Measurements from ENCODE around the gene RAMP2. TPM values are rescaled to one million over a fixed set of nuclear protein-coding genes. Genes with fewer than 3 reads are reported as not detected.

Gene RAMP2
- total and polyA plus RNA-seq, 2 of the 13 experiments (the other 11 are each of a cell fraction or from before 2014, with no cell fraction given): 1.4 to 5.2 TPM

- TF ChIP-seq ZNF670 (CRISPR knock-in tag; IDR thresholded peaks at IDR 0.05; ENCODE audit: borderline replicate concordance): no peak
- TF ChIP-seq CEBPG (CRISPR knock-in tag; IDR thresholded peaks at IDR 0.05): no peak
- TF ChIP-seq ZGPAT (CRISPR knock-in tag; IDR thresholded peaks at IDR 0.05): no peak
- TF ChIP-seq ZFP1 (CRISPR knock-in tag; IDR thresholded peaks at IDR 0.05): no peak
- no peak for TF ChIP-seq DMTF1 (CRISPR knock-in tag; IDR thresholded peaks at IDR 0.05)
- TF ChIP-seq HNF1A (IDR thresholded peaks at IDR 0.05; ENCODE audit: low read depth): no peak
- TF ChIP-seq HNF1A (CRISPR knock-in tag; IDR thresholded peaks at IDR 0.05; ENCODE audit: borderline replicate concordance): no peak
- no peak for TF ChIP-seq ZNF276 (CRISPR knock-in tag; IDR thresholded peaks at IDR 0.05; ENCODE audit: low read depth)
- no peak for TF ChIP-seq ZNF546 (CRISPR knock-in tag; conservative IDR thresholded peaks at IDR 0.05)
- TF ChIP-seq ARID3A (IDR thresholded peaks at IDR 0.05; ENCODE audit: low read depth, low read length): no peak
- no peak for TF ChIP-seq ZSCAN21 (CRISPR knock-in tag; IDR thresholded peaks at IDR 0.05; ENCODE audit: borderline replicate concordance)
- no peak for TF ChIP-seq HIC2 (CRISPR knock-in tag; IDR thresholded peaks at IDR 0.05; ENCODE audit: low read depth)
These were observed 20.0 kb downstream of the RAMP2 start (continued) for GRCh38 chr17:42780851-42781638.
